WTC11 (cell line): Measurements from ENCODE around the gene EOLA1. TPM values are rescaled to one million over a fixed set of nuclear protein-coding genes. Genes with fewer than 3 reads are reported as not detected.

ENCODE experiments used
- ATAC-seq: fragments of 200-7000 bp; cut with Tn5 transposase; 2 replicates; pipeline ENCODE4 v1.10.0; 2021; ENCODE audit warnings: mild to moderate bottlenecking, moderate library complexity
- CTCF ChIA-PET: fragments of 300-600 bp; sonication (Branson Sonifier 250); formaldehyde crosslinking; loops from one replicate; lab custom pipeline; 2021; ENCODE audit warnings: antibody characterized with exemption; lab: Charles Lee
- POLR2A ChIA-PET: fragments of 350-600 bp; sonication (Branson Sonifier 250); formaldehyde crosslinking; loops from one replicate; lab custom pipeline; 2021; ENCODE audit warnings: antibody characterized with exemption; lab: Charles Lee
- DNase-seq: peaks from one replicate; pipeline ENCODE4 v3.0.0; 2021; ENCODE audit warnings: low spot score
- H3K27ac Mint-ChIP-seq: 2 replicates; pipeline ENCODE4 v1.8.0; 2021; ENCODE audit warnings: mixed read lengths
- H3K27me3 Mint-ChIP-seq: 2 replicates; pipeline ENCODE4 v1.8.0; 2021; ENCODE audit warnings: low read depth, mild to moderate bottlenecking, moderate library complexity, mixed read lengths
- H3K36me3 Mint-ChIP-seq: 2 replicates; pipeline ENCODE4 v1.8.0; 2021; ENCODE audit warnings: mixed read lengths
- H3K4me1 Mint-ChIP-seq: 2 replicates; pipeline ENCODE4 v1.8.0; 2022; ENCODE audit warnings: mixed read lengths
- H3K4me3 Mint-ChIP-seq: 2 replicates; pipeline ENCODE4 v1.8.0; 2021; ENCODE audit warnings: mild to moderate bottlenecking, moderate library complexity, mixed read lengths
- H3K9me3 Mint-ChIP-seq: 2 replicates; pipeline ENCODE4 v1.8.0; 2021; ENCODE audit warnings: mixed read lengths
- E2F4 ChIP-seq: sonication (generic); formaldehyde crosslinking; IDR thresholded peaks from 2 replicates; pipeline ENCODE4 v1.8.1; 2022; ENCODE audit warnings: low read depth, mild to moderate bottlenecking, moderate library complexity, missing genetic modification reagents, borderline replicate concordance
- ELF4 ChIP-seq: sonication (generic); formaldehyde crosslinking; IDR thresholded peaks from 2 replicates; pipeline ENCODE4 v1.8.1; 2022; ENCODE audit warnings: low read depth, mild to moderate bottlenecking, moderate library complexity, missing genetic modification reagents
- ESRRA ChIP-seq: sonication (generic); formaldehyde crosslinking; IDR thresholded peaks from 2 replicates; pipeline ENCODE4 v1.8.1; 2022; ENCODE audit warnings: mild to moderate bottlenecking, missing genetic modification reagents, borderline replicate concordance
- FOXP1 ChIP-seq: sonication (generic); formaldehyde crosslinking; IDR thresholded peaks from 2 replicates; pipeline ENCODE4 v1.8.0; 2022; ENCODE audit warnings: missing genetic modification reagents, mild to moderate bottlenecking, moderate library complexity, borderline replicate concordance
- JUN ChIP-seq: sonication (generic); formaldehyde crosslinking; IDR thresholded peaks from 2 replicates; pipeline ENCODE4 v1.8.0; 2023; ENCODE audit warnings: mild to moderate bottlenecking, missing genetic modification reagents
- KAT7 ChIP-seq: sonication (generic); formaldehyde crosslinking; IDR thresholded peaks from 2 replicates; pipeline ENCODE4 v1.8.1; 2023; ENCODE audit warnings: missing genetic modification reagents, mild to moderate bottlenecking, borderline replicate concordance
- MXD4 ChIP-seq: fragments of 250-450 bp; sonication (Bioruptor Pico); IDR thresholded peaks from 2 replicates; pipeline ENCODE4 v1.8.0; 2021; ENCODE audit warnings: mild to moderate bottlenecking, moderate library complexity, borderline replicate concordance
- NFATC4 ChIP-seq: fragments of 250-450 bp; sonication (Bioruptor Pico); IDR thresholded peaks from 2 replicates; pipeline ENCODE4 v1.9.0; 2021; ENCODE audit warnings: mild to moderate bottlenecking
- NFYB ChIP-seq: sonication (generic); formaldehyde crosslinking; conservative IDR thresholded peaks from 2 replicates; pipeline ENCODE4 v1.8.0; 2022; ENCODE audit warnings: low read depth, missing genetic modification reagents
- NR2C2 ChIP-seq: sonication (generic); formaldehyde crosslinking; IDR thresholded peaks from 2 replicates; pipeline ENCODE4 v1.8.0; 2022; ENCODE audit warnings: mild to moderate bottlenecking, missing genetic modification reagents
- OVOL2 ChIP-seq: fragments of 250-450 bp; sonication (Bioruptor Pico); IDR thresholded peaks from 2 replicates; pipeline ENCODE4 v1.9.0; 2021; ENCODE audit warnings: mild to moderate bottlenecking, borderline replicate concordance
- PREB ChIP-seq: sonication (generic); formaldehyde crosslinking; IDR thresholded peaks from 2 replicates; pipeline ENCODE4 v1.8.1; 2022; ENCODE audit warnings: mild to moderate bottlenecking, missing genetic modification reagents, moderate library complexity, borderline replicate concordance
- ZNF263 ChIP-seq: sonication (generic); formaldehyde crosslinking; IDR thresholded peaks from 2 replicates; pipeline ENCODE4 v1.8.1; 2022; ENCODE audit warnings: low read depth, mild to moderate bottlenecking, moderate library complexity, missing genetic modification reagents
- ZNF532 ChIP-seq: fragments of 250-450 bp; sonication (Bioruptor Pico); IDR thresholded peaks from 2 replicates; pipeline ENCODE4 v1.9.0; 2021; ENCODE audit warnings: mild to moderate bottlenecking, borderline replicate concordance
- ZNF671 ChIP-seq: fragments of 250-450 bp; sonication (Bioruptor Pico); IDR thresholded peaks from 2 replicates; pipeline ENCODE4 v1.8.0; 2021; ENCODE audit warnings: mild to moderate bottlenecking
- total RNA-seq: library from RNA; stranded (reverse); gene quantifications from 3 replicates; pipeline ENCODE4 v1.2.3, GENCODE V29; 2021
- TF ChIP-seq, protein P1 (sequence below): sonication (generic); formaldehyde crosslinking; IDR thresholded peaks from 2 replicates; pipeline ENCODE4 v1.8.0; 2023; ENCODE audit warnings: mild to moderate bottlenecking, missing genetic modification reagents
- TF ChIP-seq, protein P2 (sequence below): sonication (generic); formaldehyde crosslinking; IDR thresholded peaks from 2 replicates; pipeline ENCODE4 v1.8.1; 2022; ENCODE audit warnings: missing genetic modification reagents, borderline replicate concordance
- TF ChIP-seq, protein P3 (sequence below): sonication (generic); formaldehyde crosslinking; IDR thresholded peaks from 2 replicates; pipeline ENCODE4 v1.8.1; 2023; ENCODE audit warnings: mild to moderate bottlenecking, missing genetic modification reagents, moderate library complexity
- TF ChIP-seq, protein P4 (sequence below): fragments of 250-450 bp; sonication (Bioruptor Pico); IDR thresholded peaks from 2 replicates; pipeline ENCODE4 v1.9.0; 2021; ENCODE audit warnings: mild to moderate bottlenecking

The EOLA1 gene
- total RNA-seq, 1 experiment from 2014 or later: 5.4 TPM

DNA sequence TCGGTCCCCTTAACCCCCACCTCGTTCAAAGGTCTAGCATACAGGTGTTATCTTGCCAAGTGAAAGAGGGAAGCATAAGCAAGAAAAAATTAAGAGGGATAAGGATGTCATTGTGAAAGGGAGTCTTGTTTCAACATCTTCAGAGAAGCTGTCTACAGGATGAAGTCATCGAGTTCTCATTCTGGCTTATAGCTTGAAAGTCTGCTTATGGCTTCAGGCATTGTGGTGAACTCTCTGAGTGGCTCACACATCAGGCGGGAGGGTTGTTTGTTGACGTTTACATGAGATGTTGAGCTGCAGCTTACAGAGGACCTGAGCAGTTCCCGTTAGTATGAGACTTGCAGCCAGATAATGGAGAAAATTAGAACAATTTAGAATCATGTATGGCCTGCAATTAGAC is 29.9 kb downstream of the EOLA1 start (continued):
- TF ChIP-seq, protein P1, sequence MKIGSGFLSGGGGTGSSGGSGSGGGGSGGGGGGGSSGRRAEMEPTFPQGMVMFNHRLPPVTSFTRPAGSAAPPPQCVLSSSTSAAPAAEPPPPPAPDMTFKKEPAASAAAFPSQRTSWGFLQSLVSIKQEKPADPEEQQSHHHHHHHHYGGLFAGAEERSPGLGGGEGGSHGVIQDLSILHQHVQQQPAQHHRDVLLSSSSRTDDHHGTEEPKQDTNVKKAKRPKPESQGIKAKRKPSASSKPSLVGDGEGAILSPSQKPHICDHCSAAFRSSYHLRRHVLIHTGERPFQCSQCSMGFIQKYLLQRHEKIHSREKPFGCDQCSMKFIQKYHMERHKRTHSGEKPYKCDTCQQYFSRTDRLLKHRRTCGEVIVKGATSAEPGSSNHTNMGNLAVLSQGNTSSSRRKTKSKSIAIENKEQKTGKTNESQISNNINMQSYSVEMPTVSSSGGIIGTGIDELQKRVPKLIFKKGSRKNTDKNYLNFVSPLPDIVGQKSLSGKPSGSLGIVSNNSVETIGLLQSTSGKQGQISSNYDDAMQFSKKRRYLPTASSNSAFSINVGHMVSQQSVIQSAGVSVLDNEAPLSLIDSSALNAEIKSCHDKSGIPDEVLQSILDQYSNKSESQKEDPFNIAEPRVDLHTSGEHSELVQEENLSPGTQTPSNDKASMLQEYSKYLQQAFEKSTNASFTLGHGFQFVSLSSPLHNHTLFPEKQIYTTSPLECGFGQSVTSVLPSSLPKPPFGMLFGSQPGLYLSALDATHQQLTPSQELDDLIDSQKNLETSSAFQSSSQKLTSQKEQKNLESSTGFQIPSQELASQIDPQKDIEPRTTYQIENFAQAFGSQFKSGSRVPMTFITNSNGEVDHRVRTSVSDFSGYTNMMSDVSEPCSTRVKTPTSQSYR (CRISPR knock-in tag): no peak
- TF ChIP-seq, protein P2, sequence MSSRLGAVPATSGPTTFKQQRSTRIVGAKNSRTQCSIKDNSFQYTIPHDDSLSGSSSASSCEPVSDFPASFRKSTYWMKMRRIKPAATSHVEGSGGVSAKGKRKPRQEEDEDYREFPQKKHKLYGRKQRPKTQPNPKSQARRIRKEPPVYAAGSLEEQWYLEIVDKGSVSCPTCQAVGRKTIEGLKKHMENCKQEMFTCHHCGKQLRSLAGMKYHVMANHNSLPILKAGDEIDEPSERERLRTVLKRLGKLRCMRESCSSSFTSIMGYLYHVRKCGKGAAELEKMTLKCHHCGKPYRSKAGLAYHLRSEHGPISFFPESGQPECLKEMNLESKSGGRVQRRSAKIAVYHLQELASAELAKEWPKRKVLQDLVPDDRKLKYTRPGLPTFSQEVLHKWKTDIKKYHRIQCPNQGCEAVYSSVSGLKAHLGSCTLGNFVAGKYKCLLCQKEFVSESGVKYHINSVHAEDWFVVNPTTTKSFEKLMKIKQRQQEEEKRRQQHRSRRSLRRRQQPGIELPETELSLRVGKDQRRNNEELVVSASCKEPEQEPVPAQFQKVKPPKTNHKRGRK: no peak
- TF ChIP-seq NR2C2 (CRISPR knock-in tag): no peak
- no peak for TF ChIP-seq NFYB (CRISPR knock-in tag)
- TF ChIP-seq ZNF671: no peak
- TF ChIP-seq ESRRA (CRISPR knock-in tag): no peak
- TF ChIP-seq, protein P3, sequence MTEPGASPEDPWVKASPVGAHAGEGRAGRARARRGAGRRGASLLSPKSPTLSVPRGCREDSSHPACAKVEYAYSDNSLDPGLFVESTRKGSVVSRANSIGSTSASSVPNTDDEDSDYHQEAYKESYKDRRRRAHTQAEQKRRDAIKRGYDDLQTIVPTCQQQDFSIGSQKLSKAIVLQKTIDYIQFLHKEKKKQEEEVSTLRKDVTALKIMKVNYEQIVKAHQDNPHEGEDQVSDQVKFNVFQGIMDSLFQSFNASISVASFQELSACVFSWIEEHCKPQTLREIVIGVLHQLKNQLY (CRISPR knock-in tag): no peak
- no peak for TF ChIP-seq KAT7 (CRISPR knock-in tag)
- TF ChIP-seq ELF4 (CRISPR knock-in tag): no peak
- TF ChIP-seq ZNF263: no peak
- TF ChIP-seq JUN (CRISPR knock-in tag): no peak

DNA sequence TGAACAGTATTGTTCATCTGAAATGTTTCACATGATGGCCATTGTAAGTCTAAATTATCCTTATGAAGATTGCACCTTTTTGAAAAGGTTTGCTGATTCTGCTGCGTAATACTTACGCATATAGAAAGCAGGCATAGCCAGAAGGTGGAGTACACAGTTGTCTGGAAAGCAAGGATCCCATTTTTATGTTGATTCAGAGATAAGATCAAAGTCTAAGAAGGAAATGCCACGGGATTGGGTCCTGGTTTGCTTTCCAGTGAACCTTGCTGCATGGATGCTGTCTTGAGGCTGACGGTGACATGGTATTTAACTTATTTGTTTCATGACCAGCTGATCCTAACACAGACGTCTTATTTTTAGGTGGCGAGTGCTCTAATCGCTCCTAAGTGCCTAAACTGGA is 31.0 kb downstream of the EOLA1 start:
- H3K9me3 Mint-ChIP-seq: no peaks in the 10 kb centered on the region
- DNase-seq: no peak
- ATAC-seq: no peak
- ChIA-PET CTCF (no interaction called here), POLR2A (no interaction called here)
- no peaks in the 10 kb centered on the region; the same call in none of the 2 replicates for H3K27me3 Mint-ChIP-seq
- no peak overlapping the region for H3K4me3 Mint-ChIP-seq
- no peak overlapping the region for H3K27ac Mint-ChIP-seq
- no peaks in the 10 kb centered on the region for H3K36me3 Mint-ChIP-seq
- no peaks in the 10 kb centered on the region; the same call in 1 of the 2 replicates for H3K4me1 Mint-ChIP-seq
- TF ChIP-seq NFYB (CRISPR knock-in tag) (no peak), MXD4 (CRISPR knock-in tag) (no peak), ZNF532 (no peak), PREB (CRISPR knock-in tag) (no peak), NFATC4 (CRISPR knock-in tag) (no peak), E2F4 (no peak), OVOL2 (CRISPR knock-in tag) (no peak), FOXP1 (CRISPR knock-in tag) (no peak)
- TF ChIP-seq, protein P4, sequence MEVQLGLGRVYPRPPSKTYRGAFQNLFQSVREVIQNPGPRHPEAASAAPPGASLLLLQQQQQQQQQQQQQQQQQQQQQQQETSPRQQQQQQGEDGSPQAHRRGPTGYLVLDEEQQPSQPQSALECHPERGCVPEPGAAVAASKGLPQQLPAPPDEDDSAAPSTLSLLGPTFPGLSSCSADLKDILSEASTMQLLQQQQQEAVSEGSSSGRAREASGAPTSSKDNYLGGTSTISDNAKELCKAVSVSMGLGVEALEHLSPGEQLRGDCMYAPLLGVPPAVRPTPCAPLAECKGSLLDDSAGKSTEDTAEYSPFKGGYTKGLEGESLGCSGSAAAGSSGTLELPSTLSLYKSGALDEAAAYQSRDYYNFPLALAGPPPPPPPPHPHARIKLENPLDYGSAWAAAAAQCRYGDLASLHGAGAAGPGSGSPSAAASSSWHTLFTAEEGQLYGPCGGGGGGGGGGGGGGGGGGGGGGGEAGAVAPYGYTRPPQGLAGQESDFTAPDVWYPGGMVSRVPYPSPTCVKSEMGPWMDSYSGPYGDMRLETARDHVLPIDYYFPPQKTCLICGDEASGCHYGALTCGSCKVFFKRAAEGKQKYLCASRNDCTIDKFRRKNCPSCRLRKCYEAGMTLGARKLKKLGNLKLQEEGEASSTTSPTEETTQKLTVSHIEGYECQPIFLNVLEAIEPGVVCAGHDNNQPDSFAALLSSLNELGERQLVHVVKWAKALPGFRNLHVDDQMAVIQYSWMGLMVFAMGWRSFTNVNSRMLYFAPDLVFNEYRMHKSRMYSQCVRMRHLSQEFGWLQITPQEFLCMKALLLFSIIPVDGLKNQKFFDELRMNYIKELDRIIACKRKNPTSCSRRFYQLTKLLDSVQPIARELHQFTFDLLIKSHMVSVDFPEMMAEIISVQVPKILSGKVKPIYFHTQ (CRISPR knock-in tag): no peak
